GM18907 (cell line): ENCODE measurements around the gene TDRD10.
A peak's percentile ranks its signal among the peaks of the same experiment; 100 is the strongest.
"Not testable (repeated sequence)": the region's sequence is repeated elsewhere in the genome, so short reads cannot be mapped to it uniquely, and the experiment has no call there.

Experiments used
- ATAC-seq: cut with Tn5 transposase; IDR thresholded peaks from one replicate; pipeline ENCODE4 v1.9.1; 2021; ENCODE audit warnings: mild to moderate bottlenecking, moderate library complexity; ENCODE audit not compliant: unreplicated experiment

TDRD10 gene

GRCh38 chr1:154514066-154514553 lies 12.1 kb downstream of the TDRD10 start:
- ATAC-seq = no peak

GRCh38 chr1:154517661-154518060 lies 15.6 kb downstream of the TDRD10 start:
- ATAC-seq = no peak

GRCh38 chr1:154519591-154519991 lies 17.6 kb downstream of the TDRD10 start:
- no peak for ATAC-seq

GRCh38 chr1:154520333-154520732 lies 18.3 kb downstream of the TDRD10 start:
- no peak for ATAC-seq

- no peak for ATAC-seq
These were observed 19.7 kb downstream of the TDRD10 start for GRCh38 chr1:154521695-154522094.

- ATAC-seq = no peak
These were observed 22.9 kb downstream of the TDRD10 start for GRCh38 chr1:154524881-154525280.

- ATAC-seq = no peak
These were observed 25.2 kb downstream of the TDRD10 start for GRCh38 chr1:154527192-154527591.

GRCh38 chr1:154529308-154529707 lies 27.3 kb downstream of the TDRD10 start:
- ATAC-seq = no peak

GRCh38 chr1:154531950-154532349 lies 29.9 kb downstream of the TDRD10 start:
- not testable (repeated sequence) for ATAC-seq

GRCh38 chr1:154533952-154534844 lies 32.2 kb downstream of the TDRD10 start:
- no peak for ATAC-seq

- ATAC-seq = no peak
These were observed 34.6 kb downstream of the TDRD10 start for GRCh38 chr1:154536570-154536969.

- no peak for ATAC-seq
These were observed 37.8 kb downstream of the TDRD10 start for GRCh38 chr1:154539486-154540483.

GRCh38 chr1:154541231-154541630 lies 39.2 kb downstream of the TDRD10 start:
- no peak for ATAC-seq

- ATAC-seq = peak; percentile 50
These were observed 44.4 kb downstream of the TDRD10 start for GRCh38 chr1:154546264-154547063.

GRCh38 chr1:154547105-154547732 lies 45.2 kb downstream of the TDRD10 start:
- ATAC-seq = no peak

- ATAC-seq = no peak
These were observed 46.0 kb downstream of the TDRD10 start for GRCh38 chr1:154548028-154548427.

- ATAC-seq = no peak
These were observed 47.3 kb downstream of the TDRD10 start for GRCh38 chr1:154549202-154549770.

GRCh38 chr1:154550070-154550469 lies 48.1 kb downstream of the TDRD10 start:
- no peak for ATAC-seq

- ATAC-seq = no peak
These were observed 48.6 kb downstream of the TDRD10 start for GRCh38 chr1:154550657-154551056.

GRCh38 chr1:154551474-154551873 lies 49.5 kb downstream of the TDRD10 start:
- ATAC-seq = no peak
